PC-9 (cell line): ENCODE data around the gene GLB1L2. TPM values are rescaled to one million over a fixed set of nuclear protein-coding genes. Genes with fewer than 3 reads are reported as not detected.

Experiments used
- BruUV-seq: library from RNA; stranded (reverse); fragments of 400-500 nt; replicated peaks from 2 replicates; lab custom pipeline; 2021; lab: Mats Ljungman, UMichigan
- CTCF ChIA-PET: fragments of 300-600 bp; sonication (Branson Sonifier 250); formaldehyde crosslinking; loops from one replicate; lab custom pipeline; 2022; ENCODE audit warnings: antibody characterized with exemption; lab: Charles Lee
- POLR2A ChIA-PET: fragments of 300-600 bp; sonication (Branson Sonifier 250); formaldehyde crosslinking; loops from one replicate; lab custom pipeline; 2022; ENCODE audit warnings: antibody characterized with exemption; ENCODE audit not compliant: unreplicated experiment; lab: Charles Lee
- DNase-seq, 2 experiments: peaks; one replicate each; pipeline versions ENCODE4 v3.0.0 to v3.0.0-alpha.2; 2015 to 2022; ENCODE audit warnings: mixed read lengths in 1 of 2
- H2AFZ ChIP-seq: fragments of 200-600 bp; sonication (generic); 2 replicates; pipeline ENCODE4 v1.8.1; 2017; ENCODE audit warnings: antibody characterized with exemption
- H3F3A ChIP-seq: fragments of 200-600 bp; sonication (generic); 2 replicates; pipeline ENCODE4 v1.8.1; 2017; ENCODE audit warnings: antibody characterized with exemption, mild to moderate bottlenecking, low read depth; ENCODE audit not compliant: insufficient read depth
- H3K27ac ChIP-seq: fragments of 200-600 bp; sonication (generic); 2 replicates; pipeline ENCODE4 v1.6.1; 2016; ENCODE audit warnings: mixed run types
- H3K27me3 ChIP-seq: fragments of 200-600 bp; sonication (generic); 2 replicates; pipeline ENCODE4 v1.6.1; 2016; ENCODE audit warnings: low read depth, mixed run types; ENCODE audit not compliant: insufficient read depth
- H3K36me3 ChIP-seq: fragments of 200-600 bp; sonication (generic); 2 replicates; pipeline ENCODE4 v1.6.1; 2016; ENCODE audit warnings: low read depth, mixed run types
- H3K4me1 ChIP-seq: fragments of 200-600 bp; sonication (generic); replicated peaks from 2 replicates; pipeline ENCODE4 v1.6.1; 2016; ENCODE audit warnings: mixed run types; ENCODE audit not compliant: insufficient read depth
- H3K4me2 ChIP-seq: fragments of 200-600 bp; sonication (generic); 2 replicates; pipeline ENCODE4 v1.6.1; 2017; ENCODE audit warnings: mixed run types
- H3K4me3 ChIP-seq: fragments of 200-600 bp; sonication (generic); 2 replicates; pipeline ENCODE4 v1.6.1; 2016; ENCODE audit warnings: mixed run types
- H3K79me2 ChIP-seq: fragments of 200-600 bp; sonication (generic); 2 replicates; pipeline ENCODE4 v1.6.1; 2017; ENCODE audit warnings: low read depth, mixed run types
- H3K9me2 ChIP-seq: fragments of 200-600 bp; sonication (generic); 2 replicates; pipeline ENCODE4 v1.8.1; 2017; ENCODE audit warnings: mild to moderate bottlenecking; ENCODE audit not compliant: insufficient read depth
- H3K9me3 ChIP-seq: fragments of 200-600 bp; sonication (generic); 2 replicates; pipeline ENCODE4 v1.8.1; 2016; ENCODE audit warnings: low read depth; ENCODE audit not compliant: insufficient read depth
- H4K20me1 ChIP-seq: fragments of 200-600 bp; sonication (generic); 2 replicates; pipeline ENCODE4 v1.8.1; 2017; ENCODE audit not compliant: insufficient read depth
- EZH2 ChIP-seq: fragments of 200-600 bp; sonication (generic); IDR thresholded peaks from 2 replicates; pipeline ENCODE4 v1.8.0; 2017; ENCODE audit warnings: antibody characterized with exemption, low read depth
- intact Hi-C: fragments of 100-400 bp; cut with micrococcal nuclease; formaldehyde crosslinking; loops from one replicate; pipeline ENCODE4 v1.10.0; 2022; ENCODE audit not compliant: unreplicated experiment
- total RNA-seq: library from RNA; stranded (reverse); gene quantifications from 2 replicates; pipeline ENCODE4 v1.2.3, GENCODE V29; 2021
- TF ChIP-seq, protein P1 (sequence below): fragments of 200-600 bp; sonication (generic); conservative IDR thresholded peaks from 2 replicates; pipeline ENCODE4 v1.6.1; 2017; ENCODE audit warnings: mixed run types, antibody characterized with exemption, mild to moderate bottlenecking, moderate library complexity

Gene GLB1L2
- total RNA-seq, 1 experiment from 2014 or later: 32.2 TPM

DNA sequence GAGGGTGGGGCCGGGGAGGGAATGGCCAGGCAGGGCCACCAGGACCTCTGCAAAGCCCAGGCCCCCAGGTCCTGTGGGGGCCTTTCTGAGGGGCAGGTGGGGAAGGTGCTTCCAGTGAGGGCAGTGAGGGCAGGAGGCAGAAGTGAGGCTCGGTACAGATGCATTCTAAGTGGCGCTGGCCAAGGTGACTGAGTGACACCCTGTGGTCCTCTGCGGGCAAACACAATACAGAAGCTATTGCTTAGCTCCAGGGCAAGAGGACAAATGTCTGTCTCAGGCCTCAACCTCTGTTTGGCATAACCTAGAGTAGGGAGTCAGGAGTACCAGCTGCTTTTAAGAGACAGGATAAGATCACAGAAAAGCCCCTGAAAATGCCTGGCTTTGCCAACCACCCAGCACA lies 49.0 kb downstream of the GLB1L2 start:
- BruUV-seq: no TSS peak
- TF ChIP-seq EZH2: no peak
- TF ChIP-seq, protein P1, sequence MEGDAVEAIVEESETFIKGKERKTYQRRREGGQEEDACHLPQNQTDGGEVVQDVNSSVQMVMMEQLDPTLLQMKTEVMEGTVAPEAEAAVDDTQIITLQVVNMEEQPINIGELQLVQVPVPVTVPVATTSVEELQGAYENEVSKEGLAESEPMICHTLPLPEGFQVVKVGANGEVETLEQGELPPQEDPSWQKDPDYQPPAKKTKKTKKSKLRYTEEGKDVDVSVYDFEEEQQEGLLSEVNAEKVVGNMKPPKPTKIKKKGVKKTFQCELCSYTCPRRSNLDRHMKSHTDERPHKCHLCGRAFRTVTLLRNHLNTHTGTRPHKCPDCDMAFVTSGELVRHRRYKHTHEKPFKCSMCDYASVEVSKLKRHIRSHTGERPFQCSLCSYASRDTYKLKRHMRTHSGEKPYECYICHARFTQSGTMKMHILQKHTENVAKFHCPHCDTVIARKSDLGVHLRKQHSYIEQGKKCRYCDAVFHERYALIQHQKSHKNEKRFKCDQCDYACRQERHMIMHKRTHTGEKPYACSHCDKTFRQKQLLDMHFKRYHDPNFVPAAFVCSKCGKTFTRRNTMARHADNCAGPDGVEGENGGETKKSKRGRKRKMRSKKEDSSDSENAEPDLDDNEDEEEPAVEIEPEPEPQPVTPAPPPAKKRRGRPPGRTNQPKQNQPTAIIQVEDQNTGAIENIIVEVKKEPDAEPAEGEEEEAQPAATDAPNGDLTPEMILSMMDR: no peak

DNA sequence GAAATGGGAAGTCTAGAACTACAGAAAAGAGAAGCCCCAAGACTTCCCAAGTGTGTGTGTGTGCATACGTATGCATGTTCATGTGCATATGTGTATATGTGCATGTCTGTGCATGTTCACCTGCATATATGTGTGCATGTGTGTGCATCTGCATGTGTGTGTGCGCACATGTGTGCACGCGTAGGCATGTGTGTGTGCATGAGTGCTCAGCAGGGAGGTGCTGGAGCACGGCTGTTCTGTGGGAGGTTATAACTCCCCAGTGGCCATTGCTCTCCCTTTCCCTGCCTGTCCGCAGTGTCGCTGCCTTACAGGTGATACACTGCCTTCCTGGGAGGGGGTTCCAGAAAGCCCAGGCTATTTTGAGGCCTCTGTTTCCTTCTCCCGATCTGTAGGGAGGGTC lies 50.5 kb downstream of the GLB1L2 start:
- H3K4me3 ChIP-seq: no peak overlapping the region
- ChIA-PET POLR2A (no interaction called here), CTCF (no interaction called here)
- no peaks in the 10 kb centered on the region for H3K4me1 ChIP-seq
- no peak overlapping the region for H3K27ac ChIP-seq
- TF ChIP-seq, protein P1: no peak
- no peak for TF ChIP-seq EZH2
- intact Hi-C loops: no loop called here
- peaks cover 28% of the 10 kb centered on the region; the same call in 1 of the 2 replicates for H3K27me3 ChIP-seq
- no peaks in the 10 kb centered on the region for H4K20me1 ChIP-seq
- H3K79me2 ChIP-seq: no peaks in the 10 kb centered on the region
- BruUV-seq: no TSS peak
- no peak overlapping the region for H2AFZ ChIP-seq
- no peaks in the 10 kb centered on the region for H3K36me3 ChIP-seq
- no peak for DNase-seq
- H3K9me2 ChIP-seq: no peaks in the 10 kb centered on the region
- no peaks in the 10 kb centered on the region for H3K9me3 ChIP-seq
- H3F3A ChIP-seq: no peaks in the 10 kb centered on the region
- H3K4me2 ChIP-seq: no peak overlapping the region

More for the DNA sequence above, 49.0 kb downstream of the GLB1L2 start:
- Histone ChIP-seq H3K36me3 (no peaks in the 10 kb centered on the region), H2AFZ (no peak overlapping the region), H3K4me1 (no peaks in the 10 kb centered on the region), H3F3A (no peaks in the 10 kb centered on the region), H3K4me3 (no peak overlapping the region), H3K27ac (no peak overlapping the region), H3K79me2 (no peaks in the 10 kb centered on the region), H3K27me3 (peaks cover 14% of the 10 kb centered on the region; the same call in 1 of the 2 replicates), H3K9me3 (no peaks in the 10 kb centered on the region), H3K9me2 (no peaks in the 10 kb centered on the region), H3K4me2 (no peak overlapping the region), H4K20me1 (no peaks in the 10 kb centered on the region)
- intact Hi-C loops: no loop called here
- POLR2A ChIA-PET: no interaction called here
- CTCF ChIA-PET: no interaction called here
- no peak for DNase-seq

DNA sequence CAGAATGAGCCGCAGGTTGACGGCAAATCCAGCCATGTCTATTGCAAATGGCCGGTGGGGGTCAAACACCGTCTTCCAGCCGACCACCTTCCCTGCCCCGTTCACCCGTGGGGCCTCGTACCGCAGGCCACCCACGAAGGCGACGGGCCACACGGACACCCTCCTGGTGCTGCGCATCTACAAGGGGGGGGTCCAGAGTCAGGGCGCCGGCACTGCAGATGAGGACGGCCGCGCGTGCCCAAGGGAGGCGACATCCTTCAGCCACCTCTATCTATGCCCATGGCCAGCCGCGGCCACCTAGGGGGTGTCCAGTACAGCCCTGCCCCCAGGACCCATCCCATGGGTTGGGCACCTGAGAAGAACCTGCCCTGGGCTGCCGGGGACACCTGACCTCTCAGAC lies 51.0 kb downstream of the GLB1L2 start:
- Histone ChIP-seq H3K9me2 (no peaks in the 10 kb centered on the region), H2AFZ (no peak overlapping the region), H3F3A (no peaks in the 10 kb centered on the region), H3K27me3 (peaks cover 33% of the 10 kb centered on the region; the same call in 1 of the 2 replicates), H3K4me1 (no peaks in the 10 kb centered on the region), H3K36me3 (no peaks in the 10 kb centered on the region), H3K4me2 (no peak overlapping the region), H3K79me2 (no peaks in the 10 kb centered on the region), H3K4me3 (no peak overlapping the region), H4K20me1 (no peaks in the 10 kb centered on the region), H3K9me3 (no peaks in the 10 kb centered on the region), H3K27ac (no peak overlapping the region)
- no peak for DNase-seq
- no TSS peak for BruUV-seq
- TF ChIP-seq EZH2: no peak
- TF ChIP-seq, protein P1: no peak
- ChIA-PET CTCF (no interaction called here), POLR2A (no interaction called here)
- intact Hi-C loops: no loop called here
